HCT116 (cell line): ENCODE results near the gene GNAO1. TPM values are rescaled to one million over a fixed set of nuclear protein-coding genes. Genes with fewer than 3 reads are reported as not detected.

Experiments
- ATAC-seq: fragments of 200-7000 bp; cut with Tn5 transposase; 2 replicates; pipeline ENCODE4 v1.9.1; 2020; ENCODE audit warnings: mild to moderate bottlenecking, moderate library complexity
- BruUV-seq: library from RNA; stranded (reverse); fragments of 400-500 nt; replicated peaks from 2 replicates; lab custom pipeline; 2021; lab: Mats Ljungman, UMichigan
- CTCF ChIA-PET: fragments of 300-600 bp; sonication (Branson Sonifier 250); formaldehyde crosslinking; loops from one replicate; lab custom pipeline; 2021; ENCODE audit warnings: antibody characterized with exemption; lab: Charles Lee
- POLR2A ChIA-PET: fragments of 300-600, 350-600 bp; sonication (Branson Sonifier 250); formaldehyde crosslinking; loops from one replicate; lab custom pipeline; 2021; ENCODE audit warnings: antibody characterized with exemption; lab: Charles Lee
- RAD21 ChIA-PET, 2 experiments: fragments of 300-600 bp; sonication (Branson Sonifier 250); formaldehyde crosslinking; loops; one replicate each; lab custom pipeline; 2023; ENCODE audit warnings: low total read pairs in 2 of 2; ENCODE audit not compliant: uncharacterized antibody in 2 of 2, unreplicated experiment in 2 of 2, low non-redundant PET in 1 of 2; lab: Charles Lee
- DNase-seq: peaks from one replicate; pipeline ENCODE4 v3.0.0-alpha.2; 2010; ENCODE audit warnings: low read depth, low spot score
- H2AFZ ChIP-seq: fragments of 200-600 bp; shearing (Covaris generic), sonication (generic); 2 replicates; pipeline ENCODE4 v1.6.1; 2017; ENCODE audit warnings: low read depth, mixed run types, mixed read lengths, antibody characterized with exemption, low read length; ENCODE audit not compliant: poor library complexity, severe bottlenecking
- H3K27ac ChIP-seq: 2 replicates; pipeline ENCODE4 v1.5.1; 2012; ENCODE audit warnings: low read depth, low read length
- H3K27me3 ChIP-seq: fragments of 200-600 bp; sonication (generic); 2 replicates; pipeline ENCODE4 v1.6.1; 2016; ENCODE audit warnings: mixed run types, low read length, mixed read lengths; ENCODE audit not compliant: insufficient read depth
- H3K36me3 ChIP-seq, 2 experiments: fragments of 200-500 bp in 1 of 2; fragments of 200-600 bp in 1 of 2; sonication (Bioruptor generic) in 1 of 2; sonication (generic) in 1 of 2; 2 replicates each; pipeline versions ENCODE4 v1.5.1 to v1.6.1; 2014 to 2016; ENCODE audit warnings: low read length in 2 of 2, inconsistent platforms in 1 of 2, mixed read lengths in 1 of 2, mixed run types in 1 of 2; ENCODE audit not compliant: insufficient read depth in 2 of 2, control insufficient read depth in 1 of 2
- H3K4me1 ChIP-seq, 2 experiments: fragments of 200-600 bp in 1 of 2; sonication (generic) in 1 of 2; 2 replicates each; pipeline versions ENCODE4 v1.5.1 to v1.6.1; 2012 to 2017; ENCODE audit warnings: low read length in 2 of 2, inconsistent platforms in 1 of 2, mild to moderate bottlenecking in 1 of 2, mixed read lengths in 1 of 2, mixed run types in 1 of 2, moderate library complexity in 1 of 2; ENCODE audit not compliant: insufficient read depth in 2 of 2, control insufficient read depth in 1 of 2
- H3K4me2 ChIP-seq: fragments of 200-600 bp; sonication (generic); 2 replicates; pipeline ENCODE4 v1.6.1; 2017; ENCODE audit warnings: mixed run types, low read length, mixed read lengths
- H3K4me3 ChIP-seq, 2 experiments: fragments of 200-600 bp in 1 of 2; sonication (generic) in 1 of 2; replicated peaks in 1 of 2; 2 replicates each; pipeline ENCODE4 v1.5.1; 2011 to 2016; ENCODE audit warnings: low read length in 2 of 2, control low read depth in 1 of 2, low read depth in 1 of 2, mild to moderate bottlenecking in 1 of 2, mixed read lengths in 1 of 2, mixed run types in 1 of 2
- H3K79me2 ChIP-seq: fragments of 200-600 bp; sonication (generic); 2 replicates; pipeline ENCODE4 v1.6.1; 2017; ENCODE audit warnings: mild to moderate bottlenecking, mixed run types, low read length, moderate library complexity, mixed read lengths; ENCODE audit not compliant: insufficient read depth
- H3K9ac ChIP-seq: fragments of 200-600 bp; sonication (generic); 2 replicates; pipeline ENCODE4 v1.6.1; 2016; ENCODE audit warnings: low read length, mixed read lengths
- H3K9me2 ChIP-seq: fragments of 200-600 bp; sonication (generic), shearing (Covaris generic); 2 replicates; pipeline ENCODE4 v1.6.1; 2017; ENCODE audit warnings: mixed run types, mild to moderate bottlenecking, moderate library complexity; ENCODE audit not compliant: insufficient read depth
- H3K9me3 ChIP-seq, 2 experiments: fragments of 200-500 bp in 1 of 2; fragments of 200-600 bp in 1 of 2; sonication (Bioruptor generic) in 1 of 2; sonication (generic) in 1 of 2; 2 replicates each; pipeline ENCODE4 v1.6.1; 2014 to 2017; ENCODE audit warnings: low read length in 2 of 2, mixed read lengths in 2 of 2, inconsistent platforms in 1 of 2, low read depth in 1 of 2, mild to moderate bottlenecking in 1 of 2, mixed run types in 1 of 2, moderate library complexity in 1 of 2; ENCODE audit not compliant: control insufficient read depth in 1 of 2, insufficient read depth in 1 of 2
- H4K20me1 ChIP-seq: fragments of 200-600 bp; sonication (generic), shearing (Covaris generic); 2 replicates; pipeline ENCODE4 v1.6.1; 2017; ENCODE audit warnings: mixed run types, mild to moderate bottlenecking, moderate library complexity; ENCODE audit not compliant: insufficient read depth
- CBX3 ChIP-seq: IDR thresholded peaks from 2 replicates; pipeline ENCODE4 v1.6.1; 2012; ENCODE audit warnings: low read depth
- ELF1 ChIP-seq: IDR thresholded peaks from 2 replicates; pipeline ENCODE4 v1.6.1; 2012; ENCODE audit warnings: low read depth, borderline replicate concordance
- EZH2 ChIP-seq: fragments of 200-600 bp; sonication (generic); IDR thresholded peaks from 2 replicates; pipeline ENCODE4 v1.6.1; 2017; ENCODE audit warnings: antibody characterized with exemption, mixed run types
- RAD21 ChIP-seq: IDR thresholded peaks from 2 replicates; pipeline ENCODE4 v1.6.1; 2012; ENCODE audit warnings: low read depth, mild to moderate bottlenecking
- SIN3A ChIP-seq: IDR thresholded peaks from 2 replicates; pipeline ENCODE4 v1.6.1; 2012; ENCODE audit warnings: low read depth
- TCF7L2 ChIP-seq: IDR thresholded peaks from 2 replicates; pipeline ENCODE4 v1.7.0; 2011; ENCODE audit warnings: borderline replicate concordance, inconsistent platforms; ENCODE audit not compliant: insufficient read depth, insufficient read length; ENCODE audit errors: extremely low read depth
- YY1 ChIP-seq: IDR thresholded peaks from 2 replicates; pipeline ENCODE4 v1.6.1; 2011; ENCODE audit warnings: low read length, low read depth, moderate library complexity, mild to moderate bottlenecking; ENCODE audit not compliant: insufficient replicate concordance; ENCODE audit errors: extremely low read depth
- ZFX ChIP-seq: fragments of 450-650 bp; IDR thresholded peaks from 2 replicates; pipeline ENCODE4 v1.6.1; 2017
- ZNF274 ChIP-seq: fragments of 200-500 bp; sonication (Bioruptor generic); IDR thresholded peaks from 2 replicates; pipeline ENCODE4 v1.6.1; 2014; ENCODE audit warnings: mild to moderate bottlenecking, low read depth, low read length, inconsistent platforms
- intact Hi-C: fragments of 100-400 bp; cut with micrococcal nuclease; formaldehyde crosslinking; loops from 2 replicates; pipeline ENCODE4 v1.10.0; 2022
- total RNA-seq: library from RNA; stranded (reverse); gene quantifications from one replicate; pipeline ENCODE4 v1.2.1, GENCODE V29; 2021; ENCODE audit not compliant: unreplicated experiment
- TF ChIP-seq, protein P1 (sequence below): IDR thresholded peaks from 2 replicates; pipeline ENCODE4 v1.6.1; 2012; ENCODE audit warnings: low read depth
- TF ChIP-seq, protein P2 (sequence below), 3 experiments: fragments of 200-600 bp in 1 of 3; sonication (generic) in 1 of 3; IDR thresholded peaks in 2 of 3; conservative IDR thresholded peaks in 1 of 3; 2 replicates each; pipeline ENCODE4 v1.5.1; 2012 to 2017; ENCODE audit warnings: low read depth in 2 of 3, low read length in 2 of 3, antibody characterized with exemption in 1 of 3, borderline replicate concordance in 1 of 3, control low read depth in 1 of 3, mild to moderate bottlenecking in 1 of 3, mixed read lengths in 1 of 3, mixed run types in 1 of 3, moderate library complexity in 1 of 3; ENCODE audit not compliant: insufficient read depth in 1 of 3
- TF ChIP-seq, protein P3 (sequence below): IDR thresholded peaks from 2 replicates; pipeline ENCODE4 v1.6.1; 2012
- TF ChIP-seq, protein P4 (sequence below): IDR thresholded peaks from 2 replicates; pipeline ENCODE4 v1.6.1; 2011; ENCODE audit warnings: mild to moderate bottlenecking, low read length, moderate library complexity; ENCODE audit not compliant: insufficient replicate concordance; ENCODE audit errors: extremely low read depth

Gene GNAO1
- total RNA-seq, 1 experiment from 2014 or later, result 0.12 TPM

DNA sequence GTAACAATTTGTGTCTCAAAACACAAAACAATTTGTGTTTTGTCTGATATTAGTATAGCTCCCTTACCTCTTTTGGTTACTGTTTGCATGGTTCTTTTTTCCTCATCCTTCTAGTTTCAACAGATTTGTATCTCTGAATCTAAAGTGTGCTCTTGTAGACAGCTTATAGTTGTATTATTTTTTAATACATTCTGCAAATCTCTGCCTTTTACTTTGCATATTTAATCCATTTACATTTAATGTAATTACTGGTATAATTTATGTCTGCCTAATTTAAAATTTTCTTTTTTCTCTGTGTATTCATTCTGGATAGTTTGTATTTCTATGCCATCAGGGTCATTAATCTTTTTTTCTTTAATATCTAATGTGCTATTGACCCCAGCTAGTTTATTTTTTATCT is 9.9 kb upstream of the GNAO1 start:
- no peak for ATAC-seq
- no peak overlapping the region for H3K4me3 ChIP-seq
- 0 out of 4 replicates have a peak, but pooled peaks cover 0 to 6% of the 10 kb centered on the region in 2 experiments for H3K9me3 ChIP-seq
- POLR2A ChIA-PET, result no interaction called here
- CTCF ChIA-PET, result no interaction called here
- H3K9ac ChIP-seq, result no peak overlapping the region
- BruUV-seq, result no TSS peak
- H3K4me2 ChIP-seq, result no peak overlapping the region
- no peak for TF ChIP-seq ZFX
- TF ChIP-seq ELF1, result no peak
- TF ChIP-seq, protein P1, sequence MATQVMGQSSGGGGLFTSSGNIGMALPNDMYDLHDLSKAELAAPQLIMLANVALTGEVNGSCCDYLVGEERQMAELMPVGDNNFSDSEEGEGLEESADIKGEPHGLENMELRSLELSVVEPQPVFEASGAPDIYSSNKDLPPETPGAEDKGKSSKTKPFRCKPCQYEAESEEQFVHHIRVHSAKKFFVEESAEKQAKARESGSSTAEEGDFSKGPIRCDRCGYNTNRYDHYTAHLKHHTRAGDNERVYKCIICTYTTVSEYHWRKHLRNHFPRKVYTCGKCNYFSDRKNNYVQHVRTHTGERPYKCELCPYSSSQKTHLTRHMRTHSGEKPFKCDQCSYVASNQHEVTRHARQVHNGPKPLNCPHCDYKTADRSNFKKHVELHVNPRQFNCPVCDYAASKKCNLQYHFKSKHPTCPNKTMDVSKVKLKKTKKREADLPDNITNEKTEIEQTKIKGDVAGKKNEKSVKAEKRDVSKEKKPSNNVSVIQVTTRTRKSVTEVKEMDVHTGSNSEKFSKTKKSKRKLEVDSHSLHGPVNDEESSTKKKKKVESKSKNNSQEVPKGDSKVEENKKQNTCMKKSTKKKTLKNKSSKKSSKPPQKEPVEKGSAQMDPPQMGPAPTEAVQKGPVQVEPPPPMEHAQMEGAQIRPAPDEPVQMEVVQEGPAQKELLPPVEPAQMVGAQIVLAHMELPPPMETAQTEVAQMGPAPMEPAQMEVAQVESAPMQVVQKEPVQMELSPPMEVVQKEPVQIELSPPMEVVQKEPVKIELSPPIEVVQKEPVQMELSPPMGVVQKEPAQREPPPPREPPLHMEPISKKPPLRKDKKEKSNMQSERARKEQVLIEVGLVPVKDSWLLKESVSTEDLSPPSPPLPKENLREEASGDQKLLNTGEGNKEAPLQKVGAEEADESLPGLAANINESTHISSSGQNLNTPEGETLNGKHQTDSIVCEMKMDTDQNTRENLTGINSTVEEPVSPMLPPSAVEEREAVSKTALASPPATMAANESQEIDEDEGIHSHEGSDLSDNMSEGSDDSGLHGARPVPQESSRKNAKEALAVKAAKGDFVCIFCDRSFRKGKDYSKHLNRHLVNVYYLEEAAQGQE, result no peak
- no peak for TF ChIP-seq RAD21
- TF ChIP-seq ZNF274, result no peak
- TF ChIP-seq TCF7L2, result no peak
- no peak for TF ChIP-seq YY1
- TF ChIP-seq, protein P2, sequence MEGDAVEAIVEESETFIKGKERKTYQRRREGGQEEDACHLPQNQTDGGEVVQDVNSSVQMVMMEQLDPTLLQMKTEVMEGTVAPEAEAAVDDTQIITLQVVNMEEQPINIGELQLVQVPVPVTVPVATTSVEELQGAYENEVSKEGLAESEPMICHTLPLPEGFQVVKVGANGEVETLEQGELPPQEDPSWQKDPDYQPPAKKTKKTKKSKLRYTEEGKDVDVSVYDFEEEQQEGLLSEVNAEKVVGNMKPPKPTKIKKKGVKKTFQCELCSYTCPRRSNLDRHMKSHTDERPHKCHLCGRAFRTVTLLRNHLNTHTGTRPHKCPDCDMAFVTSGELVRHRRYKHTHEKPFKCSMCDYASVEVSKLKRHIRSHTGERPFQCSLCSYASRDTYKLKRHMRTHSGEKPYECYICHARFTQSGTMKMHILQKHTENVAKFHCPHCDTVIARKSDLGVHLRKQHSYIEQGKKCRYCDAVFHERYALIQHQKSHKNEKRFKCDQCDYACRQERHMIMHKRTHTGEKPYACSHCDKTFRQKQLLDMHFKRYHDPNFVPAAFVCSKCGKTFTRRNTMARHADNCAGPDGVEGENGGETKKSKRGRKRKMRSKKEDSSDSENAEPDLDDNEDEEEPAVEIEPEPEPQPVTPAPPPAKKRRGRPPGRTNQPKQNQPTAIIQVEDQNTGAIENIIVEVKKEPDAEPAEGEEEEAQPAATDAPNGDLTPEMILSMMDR (IDR thresholded peaks at IDR 0.05 in 2 of 3, conservative IDR thresholded peaks at IDR 0.05 in 1 of 3; ENCODE audit: borderline replicate concordance in 1 of 3, insufficient read depth in 1 of 3, low read depth in 2 of 3, low read length in 2 of 3), result no peak
- TF ChIP-seq, protein P3, sequence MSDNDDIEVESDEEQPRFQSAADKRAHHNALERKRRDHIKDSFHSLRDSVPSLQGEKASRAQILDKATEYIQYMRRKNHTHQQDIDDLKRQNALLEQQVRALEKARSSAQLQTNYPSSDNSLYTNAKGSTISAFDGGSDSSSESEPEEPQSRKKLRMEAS, result no peak
- no peak for TF ChIP-seq CBX3
- TF ChIP-seq EZH2, result no peak
- TF ChIP-seq SIN3A, result no peak
- TF ChIP-seq, protein P4, sequence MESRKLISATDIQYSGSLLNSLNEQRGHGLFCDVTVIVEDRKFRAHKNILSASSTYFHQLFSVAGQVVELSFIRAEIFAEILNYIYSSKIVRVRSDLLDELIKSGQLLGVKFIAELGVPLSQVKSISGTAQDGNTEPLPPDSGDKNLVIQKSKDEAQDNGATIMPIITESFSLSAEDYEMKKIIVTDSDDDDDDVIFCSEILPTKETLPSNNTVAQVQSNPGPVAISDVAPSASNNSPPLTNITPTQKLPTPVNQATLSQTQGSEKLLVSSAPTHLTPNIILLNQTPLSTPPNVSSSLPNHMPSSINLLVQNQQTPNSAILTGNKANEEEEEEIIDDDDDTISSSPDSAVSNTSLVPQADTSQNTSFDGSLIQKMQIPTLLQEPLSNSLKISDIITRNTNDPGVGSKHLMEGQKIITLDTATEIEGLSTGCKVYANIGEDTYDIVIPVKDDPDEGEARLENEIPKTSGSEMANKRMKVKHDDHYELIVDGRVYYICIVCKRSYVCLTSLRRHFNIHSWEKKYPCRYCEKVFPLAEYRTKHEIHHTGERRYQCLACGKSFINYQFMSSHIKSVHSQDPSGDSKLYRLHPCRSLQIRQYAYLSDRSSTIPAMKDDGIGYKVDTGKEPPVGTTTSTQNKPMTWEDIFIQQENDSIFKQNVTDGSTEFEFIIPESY, result no peak
- H4K20me1 ChIP-seq, result no peaks in the 10 kb centered on the region
- no peak overlapping the region for H2AFZ ChIP-seq
- H3K79me2 ChIP-seq, result no peaks in the 10 kb centered on the region
- RAD21 ChIA-PET, result no interaction called here
- no peaks in the 10 kb centered on the region for H3K9me2 ChIP-seq
- no peaks in the 10 kb centered on the region for H3K36me3 ChIP-seq
- intact Hi-C loops, result no loop called here
- no peak for DNase-seq
- H3K27me3 ChIP-seq, result peaks cover 16% of the 10 kb centered on the region
- no peaks in the 10 kb centered on the region for H3K4me1 ChIP-seq
- H3K27ac ChIP-seq, result no peak overlapping the region
